Measurements from ENCODE around the gene DUSP9.

GRCh38 chrX:153653556-153653955 lies 6.6 kb downstream of the DUSP9 start:
- TF ChIP-seq CTCF (IDR thresholded peaks at IDR 0.05 in 4 of 5, conservative IDR thresholded peaks at IDR 0.05 in 1 of 5) (no peak), POLR2A (IDR thresholded peaks at IDR 0.05) (no peak)
